Activated naive CD4-positive, alpha-beta T cell treated with anti-CD3 and anti-CD28 coated beads for 36 hours (primary cell): ENCODE data around the gene KATNA1. TPM values are rescaled to one million over a fixed set of nuclear protein-coding genes. Genes with fewer than 3 reads are reported as not detected.
"Not testable (repeated sequence)": the region's sequence is repeated elsewhere in the genome, so short reads cannot be mapped to it uniquely, and the experiment has no call there.

Experiments used
- CTCF ChIA-PET: fragments of 350-600 bp; sonication (Branson Sonifier 250); formaldehyde crosslinking; loops from one replicate; lab custom pipeline; 2021; ENCODE audit warnings: antibody characterized with exemption; lab: Charles Lee
- DNase-seq: peaks from one replicate; pipeline ENCODE4 v3.0.0-alpha.2; 2020
- H3K27ac Mint-ChIP-seq: one replicate; pipeline ENCODE4 v1.8.0; 2021; ENCODE audit warnings: mild to moderate bottlenecking, mixed read lengths
- H3K27me3 Mint-ChIP-seq: one replicate; pipeline ENCODE4 v1.8.0; 2021; ENCODE audit warnings: low read depth, mixed read lengths
- H3K36me3 Mint-ChIP-seq: one replicate; pipeline ENCODE4 v1.8.0; 2021; ENCODE audit warnings: low read depth, mixed read lengths
- H3K4me1 Mint-ChIP-seq: one replicate; pipeline ENCODE4 v1.8.0; 2021; ENCODE audit warnings: low read depth, mixed read lengths
- H3K4me3 Mint-ChIP-seq: one replicate; pipeline ENCODE4 v1.8.0; 2021; ENCODE audit warnings: mild to moderate bottlenecking, moderate library complexity, mixed read lengths
- H3K9me3 Mint-ChIP-seq: one replicate; pipeline ENCODE4 v1.8.0; 2021; ENCODE audit warnings: mixed read lengths
- intact Hi-C: fragments of 100-400 bp; cut with micrococcal nuclease; formaldehyde crosslinking; loops from one replicate; pipeline ENCODE4 v1.15.1; 2023
- total RNA-seq, 2 experiments: library from RNA; stranded (reverse); gene quantifications; one replicate each; pipeline ENCODE4 v1.2.3, GENCODE V29; 2021

The KATNA1 gene
- total RNA-seq, result 10 to 100 TPM; 18.2 to 19.7 TPM

GRCh38 chr6:149648148-149649145, at the start of gene KATNA1:
Gene KATNA1, minus strand, starts transcription at chr6:149648714. Its CDS starts 10,167 bp downstream, at chr6:149638547.
- Mint-ChIP-seq H3K36me3 (no peaks in the 10 kb centered on the region), H3K9me3 (no peaks in the 10 kb centered on the region), H3K4me1 (peaks cover 22% of the 10 kb centered on the region), H3K4me3 (peak within 1 kb of the TSS; percentile 79), H3K27me3 (no peaks in the 10 kb centered on the region), H3K27ac (peak within 1 kb of the TSS; percentile 65)
- CTCF ChIA-PET, result interaction anchor here (0.6 kb wide), 1 partner anchor 195 kb away, joined by 3 read pairs; no protein-coding TSS in a partner anchor
- DNase-seq, result peak; percentile 90
- intact Hi-C loops, result loop anchor here (1.0 to 10.0 kb wide), 7 partner anchors 38 to 276 kb away; partner anchors contain the start of genes GINM1, LATS1, NUP43 and PPIL4

DNA sequence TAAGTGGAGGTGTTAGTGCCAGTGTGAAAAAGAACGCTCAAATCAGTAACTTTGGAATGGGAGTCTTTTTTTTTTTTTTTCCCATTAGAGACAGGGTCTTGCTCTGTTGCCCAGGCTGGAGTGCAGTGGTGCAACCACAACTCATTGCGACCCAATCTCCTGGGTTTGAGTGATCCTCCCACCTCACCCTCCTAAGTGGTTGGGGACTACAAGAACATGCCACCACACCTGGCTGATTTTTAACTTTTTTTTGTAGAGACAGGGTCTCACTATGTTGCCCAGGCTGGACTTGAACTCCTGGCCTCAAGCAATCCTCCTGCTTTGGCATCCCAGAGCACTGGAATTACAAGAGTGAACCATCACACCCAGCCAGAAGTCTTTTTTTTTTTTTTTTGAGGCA, 49.7 kb upstream of the KATNA1 start:
- Mint-ChIP-seq H3K4me3 (no peak overlapping the region), H3K27ac (no peak overlapping the region), H3K4me1 (peaks cover 15% of the 10 kb centered on the region), H3K36me3 (peaks cover 8% of the 10 kb centered on the region), H3K27me3 (no peaks in the 10 kb centered on the region), H3K9me3 (no peaks in the 10 kb centered on the region)
- CTCF ChIA-PET, result interaction anchor here (0.7 kb wide), 2 partner anchors 87 to 192 kb away, joined by 3 read pairs; no protein-coding TSS in a partner anchor
- no peak for DNase-seq
- intact Hi-C loops, result no loop called here

DNA sequence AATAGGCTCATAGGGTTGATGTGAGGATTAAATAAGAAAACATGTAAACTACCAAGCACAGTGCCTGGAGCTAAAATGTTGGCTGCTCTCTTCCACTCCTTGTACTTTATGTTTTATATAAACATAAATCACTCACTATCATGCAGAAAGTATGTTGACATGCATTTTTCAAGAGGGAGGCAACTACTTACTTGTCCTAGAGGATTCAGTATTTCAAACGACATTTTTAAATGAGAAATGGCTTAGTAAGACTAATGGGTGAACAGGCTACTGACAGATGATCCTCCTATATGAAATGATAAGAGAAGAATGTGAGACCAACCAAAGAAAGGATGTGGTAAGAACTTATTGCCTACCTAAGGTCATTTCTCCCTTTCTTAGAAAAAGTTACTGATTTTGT, 48.4 kb upstream of the KATNA1 start:
- H3K4me1 Mint-ChIP-seq, result peaks cover 11% of the 10 kb centered on the region
- no peak overlapping the region for H3K27ac Mint-ChIP-seq
- DNase-seq, result no peak
- no peaks in the 10 kb centered on the region for H3K9me3 Mint-ChIP-seq
- peaks cover 10% of the 10 kb centered on the region for H3K36me3 Mint-ChIP-seq
- no peak overlapping the region for H3K4me3 Mint-ChIP-seq
- no peaks in the 10 kb centered on the region for H3K27me3 Mint-ChIP-seq
- CTCF ChIA-PET, result interaction anchor here (0.6 kb wide), 1 partner anchor 13 kb away, joined by 3 read pairs; no protein-coding TSS in a partner anchor
- intact Hi-C loops, result no loop called here

DNA sequence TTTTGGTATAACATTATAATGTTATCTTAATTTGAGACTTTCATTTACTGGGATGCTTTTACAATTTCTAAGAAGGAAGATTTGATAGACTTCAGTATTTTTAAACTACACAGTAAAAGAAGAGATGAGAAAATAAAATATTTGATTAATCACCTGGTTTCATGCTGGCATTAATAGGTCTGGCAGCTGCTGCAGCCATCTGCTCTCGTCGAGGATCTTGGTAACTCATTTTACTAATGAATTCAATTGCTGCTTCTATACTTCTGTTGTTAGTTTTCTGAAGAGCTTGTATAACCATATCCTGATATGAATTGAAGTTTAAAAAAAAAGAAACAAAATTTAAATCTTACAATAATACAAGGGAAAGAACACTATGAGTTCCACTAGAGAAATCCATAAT, 46.4 kb upstream of the KATNA1 start:
- Mint-ChIP-seq H3K36me3 (peaks cover 10% of the 10 kb centered on the region), H3K27ac (no peak overlapping the region), H3K27me3 (no peaks in the 10 kb centered on the region), H3K4me1 (peaks cover 6% of the 10 kb centered on the region), H3K4me3 (no peak overlapping the region), H3K9me3 (no peaks in the 10 kb centered on the region)
- no peak for DNase-seq
- CTCF ChIA-PET, result interaction anchor here (1.4 kb wide), 1 partner anchor 10 kb away, joined by 3 read pairs; no protein-coding TSS in a partner anchor
- intact Hi-C loops, result no loop called here

DNA sequence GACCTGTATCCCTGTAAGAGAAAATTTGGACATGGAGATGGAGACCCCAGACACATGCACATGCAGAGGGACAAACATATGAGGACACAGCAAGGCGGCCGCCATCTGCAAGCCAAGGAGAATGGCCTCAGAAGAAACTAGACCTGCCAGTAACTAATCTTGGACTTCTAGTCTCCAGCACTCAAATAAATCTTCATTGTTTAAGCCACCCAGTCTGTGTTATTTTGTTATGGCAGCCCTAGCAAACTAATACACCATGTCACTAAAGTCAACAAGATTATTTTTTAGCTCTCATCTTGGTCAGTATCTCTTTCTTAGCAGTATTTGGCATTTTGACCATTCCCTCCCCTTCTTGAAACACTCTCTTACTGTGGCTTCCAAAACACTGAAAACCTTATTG, 42.7 kb upstream of the KATNA1 start:
- CTCF ChIA-PET, result interaction anchor here (1.0 kb wide), 1 partner anchor 209 kb away, joined by 3 read pairs; no protein-coding TSS in a partner anchor
- no peaks in the 10 kb centered on the region for H3K9me3 Mint-ChIP-seq
- no peak for DNase-seq
- no peaks in the 10 kb centered on the region for H3K27me3 Mint-ChIP-seq
- peaks cover 8% of the 10 kb centered on the region for H3K36me3 Mint-ChIP-seq
- peaks cover 17% of the 10 kb centered on the region for H3K4me1 Mint-ChIP-seq
- intact Hi-C loops, result no loop called here
- H3K4me3 Mint-ChIP-seq, result no peak overlapping the region
- no peak overlapping the region for H3K27ac Mint-ChIP-seq

DNA sequence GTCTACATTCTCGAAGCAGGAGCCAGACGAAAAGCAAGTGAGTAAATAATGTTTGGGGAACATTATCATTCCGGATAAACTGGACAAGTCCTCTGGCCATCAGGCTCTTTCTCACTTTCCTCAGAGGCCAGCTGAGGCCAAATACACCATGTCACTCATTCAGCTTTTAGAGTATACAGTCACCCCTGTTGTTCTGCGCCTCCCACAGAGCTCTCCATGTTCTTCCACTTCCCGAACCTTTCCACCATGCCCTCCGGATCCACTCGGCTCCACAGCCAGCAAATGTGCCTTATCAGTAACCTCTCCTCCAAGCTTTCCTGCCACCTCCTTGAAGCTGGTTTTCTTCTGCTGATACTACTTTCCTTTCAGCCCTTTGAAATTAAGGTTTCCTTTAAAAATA, 37.7 kb upstream of the KATNA1 start:
- CTCF ChIA-PET, result interaction anchor here (0.6 kb wide), 2 partner anchors 9 to 13 kb away, joined by 3 to 6 read pairs; no protein-coding TSS in a partner anchor
- Mint-ChIP-seq H3K27ac (peak overlapping the region; percentile 46), H3K9me3 (no peaks in the 10 kb centered on the region), H3K27me3 (no peaks in the 10 kb centered on the region), H3K36me3 (peaks cover 17% of the 10 kb centered on the region), H3K4me3 (no peak overlapping the region), H3K4me1 (peaks cover 22% of the 10 kb centered on the region)
- intact Hi-C loops, result loop anchor here (1.0 kb wide), 1 partner anchor 38 kb away; the partner anchor contains the start of gene KATNA1
- no peak for DNase-seq

DNA sequence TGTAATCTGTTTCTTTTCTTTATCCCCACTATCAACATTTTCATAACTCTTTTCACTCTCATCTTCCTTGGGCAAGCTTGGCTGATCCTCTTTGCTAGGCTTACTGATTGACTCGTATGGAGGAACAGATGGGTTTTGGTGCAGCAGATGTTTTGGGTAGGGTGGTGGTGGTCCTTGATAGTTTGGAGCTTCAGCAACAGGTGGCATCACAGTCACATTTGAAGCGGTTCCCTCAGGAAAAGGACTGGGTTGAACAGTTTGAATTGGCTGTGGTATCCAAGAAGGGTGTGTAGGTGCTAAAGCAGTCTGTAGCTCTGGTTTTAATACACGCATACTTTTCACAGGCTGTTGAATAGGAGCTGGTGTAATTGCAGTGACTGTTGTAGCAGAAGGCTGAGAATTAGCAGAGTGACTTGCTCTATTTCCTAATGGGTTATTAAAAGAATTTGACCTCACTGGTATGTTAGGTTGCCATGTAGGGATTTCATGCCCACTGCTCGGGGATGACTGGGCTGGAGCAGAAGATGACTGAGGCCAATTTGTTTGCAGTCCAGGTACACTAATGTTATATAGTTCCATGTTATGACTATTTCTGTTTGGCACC, 34.8 kb upstream of the KATNA1 start:
- no peak overlapping the region for H3K4me3 Mint-ChIP-seq
- DNase-seq, result no peak
- H3K27me3 Mint-ChIP-seq, result no peaks in the 10 kb centered on the region
- no peak overlapping the region for H3K27ac Mint-ChIP-seq
- peaks cover 25% of the 10 kb centered on the region for H3K4me1 Mint-ChIP-seq
- intact Hi-C loops, result no loop called here
- peaks cover 24% of the 10 kb centered on the region for H3K36me3 Mint-ChIP-seq
- H3K9me3 Mint-ChIP-seq, result no peaks in the 10 kb centered on the region
- CTCF ChIA-PET, result no interaction called here

DNA sequence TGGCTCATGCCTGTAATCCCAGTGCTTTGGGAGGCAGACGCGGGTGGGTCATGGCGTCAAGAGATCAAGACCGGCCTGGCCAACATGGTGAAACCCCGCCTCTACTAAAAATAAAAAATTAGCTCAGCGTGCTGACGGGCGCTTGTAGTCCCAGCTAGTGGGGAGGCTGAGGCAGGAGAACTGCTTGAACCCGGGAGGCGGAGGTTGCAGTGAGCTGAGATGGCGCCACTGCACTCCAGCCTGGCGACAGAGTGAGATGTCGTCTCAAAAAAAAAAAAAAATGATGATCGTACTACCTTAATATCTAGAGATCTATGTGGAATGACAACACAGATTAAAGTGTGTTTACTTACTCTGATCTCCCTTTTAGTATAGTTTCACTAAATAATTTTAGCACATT, 33.3 kb upstream of the KATNA1 start:
- intact Hi-C loops, H3K27ac Mint-ChIP-seq, H3K27me3 Mint-ChIP-seq, DNase-seq, H3K9me3 Mint-ChIP-seq, CTCF ChIA-PET, H3K4me3 Mint-ChIP-seq: not testable (repeated sequence)
- H3K36me3 Mint-ChIP-seq, result peaks cover 29% of the 10 kb centered on the region
- H3K4me1 Mint-ChIP-seq, result peaks cover 17% of the 10 kb centered on the region

- intact Hi-C loops, result no loop called here
- no peak for DNase-seq
- no peaks in the 10 kb centered on the region for H3K27me3 Mint-ChIP-seq
- peaks cover 10% of the 10 kb centered on the region for H3K4me1 Mint-ChIP-seq
- CTCF ChIA-PET, result no interaction called here
- no peak overlapping the region for H3K27ac Mint-ChIP-seq
- H3K4me3 Mint-ChIP-seq, result no peak overlapping the region
- no peaks in the 10 kb centered on the region for H3K9me3 Mint-ChIP-seq
- peaks cover 31% of the 10 kb centered on the region for H3K36me3 Mint-ChIP-seq
Observed at GRCh38 chr6:149681209-149681608, 32.7 kb upstream of the KATNA1 start.

DNA sequence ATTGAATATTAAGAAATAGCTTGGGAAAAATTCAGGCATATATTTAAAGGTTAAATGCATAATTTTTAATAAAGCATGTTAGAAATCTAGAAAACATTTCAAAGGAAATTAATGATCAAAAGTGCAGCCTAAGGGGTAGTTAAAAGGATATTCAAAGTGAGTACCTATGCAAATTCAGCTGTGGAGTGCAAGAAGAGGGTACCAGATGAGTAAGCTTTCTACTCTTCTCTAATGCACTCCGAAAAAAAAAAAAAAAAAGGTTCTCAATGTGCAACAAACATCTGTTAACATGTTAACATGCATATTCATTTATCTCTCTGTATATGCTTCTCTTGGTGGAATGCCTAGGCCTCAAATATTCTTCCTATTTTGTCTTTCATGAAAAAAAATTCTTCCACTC, 32.0 kb upstream of the KATNA1 start:
- Mint-ChIP-seq H3K27me3 (no peaks in the 10 kb centered on the region), H3K27ac (no peak overlapping the region), H3K4me3 (no peak overlapping the region), H3K4me1 (peaks cover 6% of the 10 kb centered on the region), H3K36me3 (peaks cover 31% of the 10 kb centered on the region), H3K9me3 (no peaks in the 10 kb centered on the region)
- DNase-seq, result no peak
- intact Hi-C loops, result no loop called here
- CTCF ChIA-PET, result no interaction called here

- H3K4me3 Mint-ChIP-seq, H3K4me1 Mint-ChIP-seq, H3K27ac Mint-ChIP-seq, DNase-seq, H3K27me3 Mint-ChIP-seq, intact Hi-C loops, H3K9me3 Mint-ChIP-seq: not testable (repeated sequence)
- peaks cover 30% of the 10 kb centered on the region for H3K36me3 Mint-ChIP-seq
- CTCF ChIA-PET, result interaction anchor here (0.8 kb wide), 1 partner anchor 11 kb away, joined by 3 read pairs; no protein-coding TSS in a partner anchor
Observed at GRCh38 chr6:149672265-149672664, 23.8 kb upstream of the KATNA1 start.

- H3K4me3 Mint-ChIP-seq, result no peak overlapping the region
Observed at GRCh38 chr6:149660028-149660427, 11.5 kb upstream of the KATNA1 start.

More at GRCh38 chr6:149660028-149660427, 11.5 kb upstream of the KATNA1 start:
- Mint-ChIP-seq H3K27me3 (no peaks in the 10 kb centered on the region), H3K4me1 (no peaks in the 10 kb centered on the region), H3K36me3 (peaks cover 18% of the 10 kb centered on the region), H3K27ac (no peak overlapping the region), H3K9me3 (no peaks in the 10 kb centered on the region)
- intact Hi-C loops, result no loop called here
- no peak for DNase-seq
- CTCF ChIA-PET, result interaction anchor here (1.0 to 1.4 kb wide), 2 partner anchors 10 to 17 kb away, joined by 3 read pairs; no protein-coding TSS in a partner anchor
